Measurements from ENCODE around the gene EBLN2.

Gene EBLN2

GRCh38 chr3:73066243-73066642 is 4.8 kb downstream of the EBLN2 start:
- peak; percentile 91 for FAIRE-seq

DNA sequence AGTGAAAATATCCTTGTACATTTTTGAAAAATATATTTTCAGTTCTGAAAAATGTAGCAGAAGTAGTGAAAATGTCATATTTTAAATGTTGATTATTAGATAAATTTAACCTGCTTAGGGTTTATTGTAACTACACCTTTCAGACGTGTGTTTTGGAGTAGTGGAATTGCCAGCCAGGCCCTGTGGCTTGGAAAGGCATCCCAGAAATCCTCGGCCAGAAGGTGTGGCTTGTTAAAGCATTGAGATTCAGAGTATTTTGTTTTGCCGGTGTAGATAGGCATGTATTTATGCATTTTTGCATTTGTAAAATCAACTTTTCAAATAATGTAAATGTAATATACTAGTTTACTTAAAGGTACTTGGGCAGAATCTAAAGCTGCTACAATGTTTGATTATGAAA is 7.0 kb downstream of the EBLN2 start:
- no peak for FAIRE-seq

DNA sequence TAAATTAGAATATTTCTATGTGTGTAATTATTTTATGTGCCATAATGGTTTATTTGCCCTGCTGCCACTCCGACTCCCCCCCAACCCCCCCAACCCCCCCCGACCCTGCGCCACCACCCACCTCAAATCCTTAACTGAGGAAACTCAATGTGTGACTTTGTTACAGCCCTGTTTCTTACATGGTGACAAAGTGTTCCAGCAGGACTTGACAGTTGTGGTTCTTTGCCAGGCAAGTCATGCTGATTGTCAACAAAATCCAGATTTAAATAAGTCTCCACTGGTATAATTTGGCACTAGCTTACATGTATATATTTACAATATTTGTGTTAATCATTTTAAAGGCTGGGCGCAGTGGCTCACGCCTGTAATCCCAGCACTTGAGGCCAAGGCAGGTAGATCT is 7.7 kb downstream of the EBLN2 start:
- FAIRE-seq, result no peak

- no peak for FAIRE-seq
Observed at GRCh38 chr3:73069775-73070444, 8.5 kb downstream of the EBLN2 start.

- no peak for FAIRE-seq
Observed at GRCh38 chr3:73070675-73071575, 9.5 kb downstream of the EBLN2 start.

DNA sequence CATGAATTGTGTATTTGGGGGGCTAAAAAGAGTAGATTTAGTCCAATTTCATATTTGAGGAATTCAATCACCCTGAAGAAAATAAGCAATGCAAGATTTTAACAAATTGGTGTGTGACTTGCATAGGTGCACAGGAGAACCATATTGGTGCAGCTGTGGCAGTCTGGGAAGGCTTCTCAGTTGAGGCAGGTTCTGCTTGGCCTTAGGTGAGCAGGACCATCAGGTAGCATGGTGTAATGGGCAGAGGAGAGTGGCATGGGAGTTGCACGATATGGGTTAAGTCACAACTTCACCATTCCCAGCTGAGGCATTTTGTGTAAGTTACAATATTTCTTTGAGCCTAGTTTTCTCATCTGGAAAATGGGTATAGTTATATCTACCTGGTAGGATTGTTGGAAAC is 10.5 kb downstream of the EBLN2 start:
- no peak for FAIRE-seq

DNA sequence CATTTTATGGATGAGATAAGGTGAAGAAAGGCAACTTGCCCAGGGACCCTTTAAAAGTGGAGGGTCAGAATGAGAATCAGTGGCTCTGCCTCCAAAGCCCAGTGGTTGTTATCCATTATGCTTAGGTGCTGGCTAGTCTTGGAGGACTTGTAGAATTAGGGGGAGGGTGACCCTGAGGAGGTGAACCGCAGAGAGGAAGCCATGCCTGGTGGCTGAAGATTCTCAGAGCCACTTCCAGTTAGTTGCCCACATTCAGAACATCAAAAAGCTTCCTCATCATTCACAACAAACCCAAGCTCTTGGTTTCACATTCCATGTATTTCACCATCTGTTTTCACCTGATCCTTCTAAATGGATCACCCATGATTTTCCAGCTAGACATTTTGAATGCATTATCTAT is 11.2 kb downstream of the EBLN2 start:
- peak; percentile 21 for FAIRE-seq

DNA sequence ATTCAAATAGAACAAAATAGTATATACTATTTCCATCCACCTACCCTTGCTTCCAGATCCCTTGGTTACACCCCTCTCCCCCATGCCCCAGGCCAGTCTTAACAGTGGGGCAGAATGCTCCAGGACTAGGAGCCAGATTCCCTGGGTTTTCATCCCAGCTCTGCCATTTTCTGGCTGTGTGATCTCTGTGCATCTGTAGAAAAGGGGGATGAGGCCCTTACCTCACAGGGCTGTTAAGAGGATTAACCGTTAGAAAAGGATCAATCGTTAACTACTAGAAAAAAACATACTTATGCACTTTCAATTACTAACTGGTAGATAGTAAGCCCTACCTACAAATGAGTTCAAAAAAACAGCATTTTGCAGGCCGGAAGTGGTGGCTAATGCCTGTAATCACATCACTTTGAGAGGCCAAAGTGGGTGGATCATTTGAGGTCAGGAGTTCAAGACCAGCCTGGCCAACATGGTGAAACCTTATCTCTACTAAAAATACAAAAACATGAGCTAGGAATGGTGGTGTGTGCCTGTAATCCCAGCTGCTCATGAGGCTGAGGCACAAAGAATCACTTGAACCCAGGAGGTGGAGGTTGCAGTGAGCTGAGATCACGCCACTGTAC is 11.7 kb downstream of the EBLN2 start:
- no peak for FAIRE-seq

GRCh38 chr3:73074781-73075180 is 13.3 kb downstream of the EBLN2 start:
- no peak for FAIRE-seq

- FAIRE-seq, result no peak
Observed at GRCh38 chr3:73080216-73080966, 18.9 kb downstream of the EBLN2 start.

- FAIRE-seq, result no peak
Observed at GRCh38 chr3:73081140-73081539, 19.7 kb downstream of the EBLN2 start.

- no peak for FAIRE-seq
Observed at GRCh38 chr3:73084170-73084569, 22.7 kb downstream of the EBLN2 start.

DNA sequence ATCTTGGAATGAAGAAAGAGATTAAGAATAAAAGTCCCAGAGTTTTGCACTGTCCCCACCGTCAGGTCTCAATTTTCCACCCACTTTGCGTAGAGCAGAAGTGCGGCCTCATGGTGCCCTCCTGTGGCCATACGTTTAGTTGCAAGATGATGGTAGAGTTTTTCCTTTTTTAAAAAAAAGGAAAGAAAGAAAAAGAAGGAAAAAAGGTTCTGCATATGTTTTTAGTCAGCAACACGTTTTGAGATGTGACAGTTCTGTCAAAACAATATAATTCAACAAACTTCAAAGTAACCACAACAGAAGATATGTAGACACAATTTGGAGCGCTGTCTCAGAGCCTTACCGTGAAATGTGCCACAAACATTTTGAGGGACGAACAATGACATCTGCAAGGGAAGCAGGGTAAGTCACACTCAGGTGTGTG is 24.6 kb downstream of the EBLN2 start:
- peak; percentile 94 for FAIRE-seq

- FAIRE-seq, result no peak
Observed at GRCh38 chr3:73094129-73094528, 32.7 kb downstream of the EBLN2 start.

DNA sequence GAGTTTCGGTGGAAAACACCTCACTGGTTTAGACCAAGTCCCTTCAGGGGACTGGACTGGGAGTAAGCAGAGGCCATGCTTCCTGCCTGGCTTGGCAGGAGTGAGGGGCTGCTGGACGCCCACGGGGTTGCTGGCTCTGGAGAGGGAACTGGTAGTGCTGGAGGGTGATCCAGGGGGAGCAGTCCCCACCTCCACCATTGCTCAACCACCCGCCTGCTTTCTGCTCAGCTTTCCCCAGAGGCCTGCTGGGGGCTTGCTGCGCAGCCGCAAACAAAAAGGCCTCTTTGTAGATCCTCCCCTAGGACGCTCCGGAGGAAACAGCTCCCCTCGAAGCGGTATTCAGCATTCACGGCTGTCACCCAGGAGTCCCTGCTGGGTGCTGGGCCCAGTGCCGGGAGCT is 33.5 kb downstream of the EBLN2 start:
- FAIRE-seq, result no peak

GRCh38 chr3:73096169-73096568 is 34.7 kb downstream of the EBLN2 start:
- FAIRE-seq, result no peak

- no peak for FAIRE-seq
Observed at GRCh38 chr3:73098026-73098425, 36.6 kb downstream of the EBLN2 start.

- no peak for FAIRE-seq
Observed at GRCh38 chr3:73098873-73099272, 37.4 kb downstream of the EBLN2 start.

GRCh38 chr3:73100741-73101559 is 39.5 kb downstream of the EBLN2 start:
- peak; percentile 84 for FAIRE-seq

DNA sequence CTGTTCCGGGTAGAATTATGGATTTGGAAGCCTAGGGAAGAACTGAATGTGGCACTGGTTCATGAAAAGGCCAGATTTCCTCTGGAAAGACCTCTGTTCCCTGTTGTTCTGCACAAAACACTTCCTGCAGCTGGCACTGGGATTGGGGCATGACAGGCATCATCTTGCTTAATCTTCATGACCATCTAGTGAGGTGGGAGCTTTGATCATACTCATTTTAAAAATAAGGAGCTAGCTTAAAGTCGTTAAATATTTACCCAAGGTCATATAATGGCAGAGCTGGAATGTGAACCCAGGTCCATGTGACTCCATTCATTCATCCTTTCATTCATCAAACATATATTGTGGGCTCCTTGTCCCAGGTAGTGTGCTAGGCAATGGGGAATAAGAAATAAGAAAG is 40.4 kb downstream of the EBLN2 start:
- FAIRE-seq, result no peak

GRCh38 chr3:73107215-73107614 is 45.8 kb downstream of the EBLN2 start:
- FAIRE-seq, result no peak

DNA sequence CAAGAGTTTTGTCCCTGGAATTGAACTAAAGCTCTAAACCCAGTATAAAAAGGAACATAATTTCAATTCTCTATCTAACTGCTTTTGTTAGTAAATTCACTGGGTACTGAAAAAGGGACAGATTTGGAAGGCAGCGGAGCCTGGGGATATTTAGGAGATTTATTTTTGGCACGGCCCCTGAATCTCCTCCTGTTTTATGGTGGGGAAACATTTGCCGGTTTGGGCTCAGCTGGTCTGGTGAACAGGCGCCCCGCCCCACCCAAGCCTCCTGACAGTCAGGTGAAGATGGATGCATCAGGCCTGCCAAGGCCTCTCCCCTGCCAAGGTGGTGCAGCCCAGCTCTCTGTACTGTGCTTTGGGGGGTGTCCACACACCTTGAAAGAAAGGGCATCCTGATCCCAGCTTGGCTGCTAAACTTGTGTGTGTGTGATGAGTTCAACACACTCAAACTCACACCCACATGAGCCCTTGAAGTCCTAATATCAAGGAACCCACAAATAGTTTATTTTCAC is 46.3 kb downstream of the EBLN2 start:
- no peak for FAIRE-seq
